ENCODE measurements around the gene SLC10A6.

Gene SLC10A6

GRCh38 chr4:86775061-86775460 is 74.1 kb downstream of the SLC10A6 start:
- DNase-seq: no peak
